NCI-H128 (cell line): ENCODE results near the gene PML.

Experiments
- DNase-seq: peaks from one replicate; lab custom pipeline; 2025; ENCODE audit not compliant: unreplicated experiment; lab: John Stamatoyannopoulos, UW

PML gene

GRCh38 chr15:74006774-74007639, 12.5 kb downstream of the PML start:
- DNase-seq = no peak

GRCh38 chr15:74007820-74008371, 13.4 kb downstream of the PML start:
- DNase-seq = no peak

GRCh38 chr15:74008901-74009300, 14.4 kb downstream of the PML start:
- no peak for DNase-seq

- no peak for DNase-seq
Measured at GRCh38 chr15:74010929-74011540, 16.5 kb downstream of the PML start.

GRCh38 chr15:74011610-74012009, 17.1 kb downstream of the PML start:
- no peak for DNase-seq

- DNase-seq = no peak
Measured at GRCh38 chr15:74013374-74013894, 18.9 kb downstream of the PML start.

- DNase-seq = no peak
Measured at GRCh38 chr15:74019734-74020133, 25.2 kb downstream of the PML start.

GRCh38 chr15:74022706-74023470, 28.4 kb downstream of the PML start:
- no peak for DNase-seq

- no peak for DNase-seq
Measured at GRCh38 chr15:74024687-74025086, 30.2 kb downstream of the PML start.

- DNase-seq = no peak
Measured at GRCh38 chr15:74025436-74025835, 30.9 kb downstream of the PML start.

- no peak for DNase-seq
Measured at GRCh38 chr15:74027688-74028087, 33.2 kb downstream of the PML start.

- DNase-seq = no peak
Measured at GRCh38 chr15:74028646-74029045, 34.1 kb downstream of the PML start.

GRCh38 chr15:74032046-74032445, 37.5 kb downstream of the PML start:
- no peak for DNase-seq

- DNase-seq = no peak
Measured at GRCh38 chr15:74032606-74033561, 38.4 kb downstream of the PML start.

- DNase-seq = no peak
Measured at GRCh38 chr15:74034206-74034755, 39.8 kb downstream of the PML start.

- no peak for DNase-seq
Measured at GRCh38 chr15:74035121-74036017, 40.9 kb downstream of the PML start.

GRCh38 chr15:74036271-74037170, 42.0 kb downstream of the PML start:
- no peak for DNase-seq
